ENCODE measurements around the gene SERINC5.
"Not testable (repeated sequence)": the region's sequence is repeated elsewhere in the genome, so short reads cannot be mapped to it uniquely, and the experiment has no call there.

The SERINC5 gene

GRCh38 chr5:80207832-80208231, 48.0 kb downstream of the SERINC5 start:
- DNase-seq (ENCODE audit: extremely low spot score), result no peak
- ChIA-PET POLR2A (no interaction called here), CTCF (no interaction called here)
- TF ChIP-seq FOXK2 (IDR thresholded peaks at IDR 0.05) (no peak), CTBP1 (IDR thresholded peaks at IDR 0.05; ENCODE audit: borderline replicate concordance) (no peak), LEF1 (IDR thresholded peaks at IDR 0.05; ENCODE audit: borderline replicate concordance) (no peak), NFRKB (IDR thresholded peaks at IDR 0.05) (no peak), SUZ12 (IDR thresholded peaks at IDR 0.05) (no peak), HDGF (IDR thresholded peaks at IDR 0.05; ENCODE audit: borderline replicate concordance) (no peak), SP1 (IDR thresholded peaks at IDR 0.05) (no peak), ELF4 (IDR thresholded peaks at IDR 0.05) (no peak), TARDBP (IDR thresholded peaks at IDR 0.05) (no peak), ZNF384 (IDR thresholded peaks at IDR 0.05) (no peak), BHLHE40 (IDR thresholded peaks at IDR 0.05; ENCODE audit: borderline replicate concordance) (no peak), ARNT (IDR thresholded peaks at IDR 0.05) (no peak)
- TF ChIP-seq, protein P1, sequence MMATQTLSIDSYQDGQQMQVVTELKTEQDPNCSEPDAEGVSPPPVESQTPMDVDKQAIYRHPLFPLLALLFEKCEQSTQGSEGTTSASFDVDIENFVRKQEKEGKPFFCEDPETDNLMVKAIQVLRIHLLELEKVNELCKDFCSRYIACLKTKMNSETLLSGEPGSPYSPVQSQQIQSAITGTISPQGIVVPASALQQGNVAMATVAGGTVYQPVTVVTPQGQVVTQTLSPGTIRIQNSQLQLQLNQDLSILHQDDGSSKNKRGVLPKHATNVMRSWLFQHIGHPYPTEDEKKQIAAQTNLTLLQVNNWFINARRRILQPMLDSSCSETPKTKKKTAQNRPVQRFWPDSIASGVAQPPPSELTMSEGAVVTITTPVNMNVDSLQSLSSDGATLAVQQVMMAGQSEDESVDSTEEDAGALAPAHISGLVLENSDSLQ (IDR thresholded peaks at IDR 0.05), result no peak

- TF ChIP-seq TARDBP (IDR thresholded peaks at IDR 0.05) (no peak), ZNF384 (IDR thresholded peaks at IDR 0.05) (no peak), BHLHE40 (IDR thresholded peaks at IDR 0.05; ENCODE audit: borderline replicate concordance) (no peak), CTBP1 (IDR thresholded peaks at IDR 0.05; ENCODE audit: borderline replicate concordance) (no peak), NFRKB (IDR thresholded peaks at IDR 0.05) (no peak), LEF1 (IDR thresholded peaks at IDR 0.05; ENCODE audit: borderline replicate concordance) (no peak), SP1 (IDR thresholded peaks at IDR 0.05) (no peak), FOXK2 (IDR thresholded peaks at IDR 0.05) (no peak), ARNT (IDR thresholded peaks at IDR 0.05) (no peak), ELF4 (IDR thresholded peaks at IDR 0.05) (no peak), L3MBTL2 (conservative IDR thresholded peaks at IDR 0.05) (no peak), HDGF (IDR thresholded peaks at IDR 0.05; ENCODE audit: borderline replicate concordance) (no peak), SUZ12 (IDR thresholded peaks at IDR 0.05) (no peak), FOXM1 (IDR thresholded peaks at IDR 0.05; ENCODE audit: borderline replicate concordance) (no peak)
- ChIA-PET CTCF (no interaction called here), POLR2A (no interaction called here)
- DNase-seq (ENCODE audit: extremely low spot score), result no peak
Measured at GRCh38 chr5:80206282-80206681, 49.6 kb downstream of the SERINC5 start.

DNA sequence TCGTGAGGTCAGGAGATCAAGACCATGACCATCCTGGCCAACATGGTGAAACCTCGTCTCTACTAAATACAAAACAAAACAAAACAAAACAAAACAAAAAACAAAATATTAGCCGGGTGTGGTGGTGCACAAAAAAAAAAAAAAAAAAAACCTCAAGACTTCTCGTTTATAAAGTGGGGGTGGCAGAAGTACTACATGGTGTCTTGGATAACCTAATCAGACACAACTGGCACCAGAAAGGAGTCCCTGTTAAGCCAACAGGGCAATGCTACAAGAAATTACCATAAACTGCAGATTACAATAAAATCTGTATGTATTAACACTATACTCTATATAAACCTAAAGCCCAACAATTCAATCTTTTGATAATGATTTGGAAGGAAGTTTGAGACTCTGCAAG, 50.0 kb downstream of the SERINC5 start:
- TF ChIP-seq, protein P1 (IDR thresholded peaks at IDR 0.05), result no peak
- TF ChIP-seq ARNT (IDR thresholded peaks at IDR 0.05), result no peak
- ChIA-PET CTCF (no interaction called here), POLR2A (no interaction called here)
- no peak for DNase-seq (ENCODE audit: extremely low spot score)

- no peak for DNase-seq (ENCODE audit: extremely low spot score)
- CTCF ChIA-PET, result interaction anchor here (0.5 to 0.6 kb wide), 2 partner anchors 16 to 1256 kb away, joined by 3 read pairs; no protein-coding TSS in a partner anchor
- POLR2A ChIA-PET, result interaction anchor here (0.9 kb wide), 1 partner anchor 51 kb away, joined by 4 read pairs; the partner anchor contains the start of gene SERINC5
- TF ChIP-seq FOXM1 (IDR thresholded peaks at IDR 0.05; ENCODE audit: borderline replicate concordance), result no peak
- TF ChIP-seq HDGF (IDR thresholded peaks at IDR 0.05; ENCODE audit: borderline replicate concordance), result no peak
Measured at GRCh38 chr5:80204808-80205614, 50.8 kb downstream of the SERINC5 start.

DNA sequence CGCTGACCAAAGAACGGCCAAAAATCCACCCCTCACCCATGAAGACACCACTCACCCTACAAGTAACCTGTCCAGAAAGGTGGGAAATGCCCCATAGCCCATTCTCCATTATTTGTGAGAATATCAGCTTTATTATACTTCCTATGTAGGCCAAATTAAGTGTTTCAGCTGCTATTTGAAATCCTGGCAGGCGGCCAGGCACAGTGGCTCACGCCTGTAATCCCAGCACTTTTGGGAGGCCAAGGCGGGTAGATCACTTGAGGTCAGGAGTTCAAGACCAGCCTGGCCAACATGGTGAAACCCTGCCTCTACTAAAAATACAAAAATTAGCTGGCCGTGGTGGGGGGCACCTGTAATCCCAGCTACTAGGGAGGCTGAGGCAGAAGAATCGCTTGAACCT, 54.1 kb downstream of the SERINC5 start:
- CTCF ChIA-PET, result interaction anchor here (0.7 kb wide), 1 partner anchor 918 kb away, joined by 5 read pairs; no protein-coding TSS in a partner anchor
- DNase-seq (ENCODE audit: extremely low spot score); POLR2A ChIA-PET: not testable (repeated sequence)

- POLR2A ChIA-PET, result no interaction called here
- TF ChIP-seq SP1 (IDR thresholded peaks at IDR 0.05) (no peak), CTBP1 (IDR thresholded peaks at IDR 0.05; ENCODE audit: borderline replicate concordance) (no peak), L3MBTL2 (conservative IDR thresholded peaks at IDR 0.05) (no peak), TARDBP (IDR thresholded peaks at IDR 0.05) (no peak), LEF1 (IDR thresholded peaks at IDR 0.05; ENCODE audit: borderline replicate concordance) (no peak), ZNF384 (IDR thresholded peaks at IDR 0.05) (no peak), HDGF (IDR thresholded peaks at IDR 0.05; ENCODE audit: borderline replicate concordance) (no peak), SUZ12 (IDR thresholded peaks at IDR 0.05) (no peak), FOXA1 (IDR thresholded peaks at IDR 0.05) (no peak), FOXK2 (IDR thresholded peaks at IDR 0.05) (no peak)
- CTCF ChIA-PET, result no interaction called here
- DNase-seq (ENCODE audit: extremely low spot score), result no peak
Measured at GRCh38 chr5:80198920-80199319, 56.9 kb downstream of the SERINC5 start.

DNA sequence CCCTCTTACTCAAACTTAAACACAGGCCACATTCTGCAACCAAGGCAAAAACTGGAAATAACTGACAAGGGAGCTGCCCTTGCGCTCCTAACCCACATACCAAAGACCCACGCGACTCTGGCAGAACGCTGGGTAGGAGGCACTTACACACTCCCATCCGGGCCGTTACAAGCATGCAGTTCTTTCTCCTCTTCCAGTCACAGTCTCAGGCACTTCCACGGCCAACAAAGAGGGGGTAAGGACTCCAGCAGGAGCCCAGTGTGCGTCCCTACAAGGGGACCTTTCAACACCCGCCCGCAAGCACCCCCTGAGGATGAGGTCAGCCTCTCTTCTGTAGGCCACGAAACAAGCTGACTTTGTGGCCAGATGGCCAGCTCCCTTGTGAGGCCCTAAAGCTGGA, 57.4 kb downstream of the SERINC5 start:
- no peak for DNase-seq (ENCODE audit: extremely low spot score)
- TF ChIP-seq CTBP1 (IDR thresholded peaks at IDR 0.05; ENCODE audit: borderline replicate concordance) (no peak), L3MBTL2 (conservative IDR thresholded peaks at IDR 0.05) (no peak), FOXM1 (IDR thresholded peaks at IDR 0.05; ENCODE audit: borderline replicate concordance) (no peak)
- POLR2A ChIA-PET, result no interaction called here
- CTCF ChIA-PET, result no interaction called here

Data from HEK293T (cell line).